MM.1S (cell line): ENCODE data around the gene ADGRV1.
A peak's percentile ranks its signal among the peaks of the same experiment; 100 is the strongest.

Experiments
- DNase-seq: peaks from one replicate; pipeline ENCODE4 v3.0.0-alpha.2; 2015
- H2AFZ ChIP-seq: fragments of 300-600 bp; sonication (generic); 2 replicates; pipeline ENCODE4 v1.6.0; 2016; ENCODE audit warnings: antibody characterized with exemption, low read length
- H3F3A ChIP-seq: fragments of 300-600 bp; sonication (generic); 2 replicates; pipeline ENCODE4 v1.6.1; 2016; ENCODE audit warnings: mild to moderate bottlenecking, antibody characterized with exemption, low read length, moderate library complexity, mixed read lengths; ENCODE audit not compliant: insufficient read depth
- H3K27ac ChIP-seq: fragments of 300-600 bp; sonication (generic); 2 replicates; pipeline ENCODE4 v1.5.1; 2016; ENCODE audit warnings: mild to moderate bottlenecking, low read length
- H3K27me3 ChIP-seq: fragments of 300-600 bp; sonication (generic); replicated peaks from 2 replicates; pipeline ENCODE4 v1.6.0; 2016; ENCODE audit warnings: low read length; ENCODE audit not compliant: insufficient read depth
- H3K36me3 ChIP-seq: fragments of 300-600 bp; sonication (generic); replicated peaks from 2 replicates; pipeline ENCODE4 v1.6.1; 2016; ENCODE audit warnings: mild to moderate bottlenecking, low read length, mixed read lengths; ENCODE audit not compliant: insufficient read depth
- H3K4me1 ChIP-seq: fragments of 300-600 bp; sonication (generic); 2 replicates; pipeline ENCODE4 v1.6.1; 2016; ENCODE audit warnings: low read length, mixed read lengths
- H3K4me2 ChIP-seq: fragments of 300-600 bp; sonication (generic); 2 replicates; pipeline ENCODE4 v1.6.0; 2016; ENCODE audit warnings: low read depth, low read length
- H3K4me3 ChIP-seq: fragments of 300-600 bp; sonication (generic); 2 replicates; pipeline ENCODE4 v1.5.1; 2016; ENCODE audit warnings: low read length, mixed read lengths
- H3K79me2 ChIP-seq: fragments of 300-600 bp; sonication (generic); 2 replicates; pipeline ENCODE4 v1.6.1; 2016; ENCODE audit warnings: mixed run types, low read length, mixed read lengths
- H3K9ac ChIP-seq: fragments of 300-600 bp; sonication (generic); 2 replicates; pipeline ENCODE4 v1.6.1; 2016; ENCODE audit warnings: low read length, mixed read lengths
- H3K9me2 ChIP-seq: fragments of 300-600 bp; sonication (generic); replicated peaks from 2 replicates; pipeline ENCODE4 v1.6.1; 2016; ENCODE audit warnings: mild to moderate bottlenecking, low read length, mixed read lengths; ENCODE audit not compliant: insufficient read depth
- H3K9me3 ChIP-seq: fragments of 300-600 bp; sonication (generic); replicated peaks from 2 replicates; pipeline ENCODE4 v1.6.1; 2016; ENCODE audit warnings: mild to moderate bottlenecking, low read length, mixed read lengths; ENCODE audit not compliant: insufficient read depth
- H4K20me1 ChIP-seq: fragments of 300-600 bp; sonication (generic); 2 replicates; pipeline ENCODE4 v1.6.1; 2016; ENCODE audit warnings: mild to moderate bottlenecking, low read length, moderate library complexity, mixed read lengths; ENCODE audit not compliant: insufficient read depth
- CTCF ChIP-seq: fragments of 300-600 bp; sonication (generic); IDR thresholded peaks from 2 replicates; pipeline ENCODE4 v1.5.1; 2016; ENCODE audit warnings: antibody characterized with exemption, low read length, mixed read lengths
- EZH2 ChIP-seq: fragments of 300-600 bp; sonication (generic); optimal IDR thresholded peaks from 2 replicates; pipeline ENCODE3; 2017; ENCODE audit warnings: low read depth, mild to moderate bottlenecking, antibody characterized with exemption, low read length, mixed read lengths
- EZH2phosphoT487 ChIP-seq: fragments of 300-600 bp; sonication (generic); IDR thresholded peaks from 2 replicates; pipeline ENCODE4 v1.6.1; 2018; ENCODE audit warnings: antibody characterized with exemption, low read length

The ADGRV1 gene

GRCh38 chr5:90940227-90940995 lies 381.8 kb downstream of the ADGRV1 start:
- Histone ChIP-seq H3K9ac (no peak overlapping the region), H3K9me3 (no peaks in the 10 kb centered on the region), H3K4me1 (no peaks in the 10 kb centered on the region), H3F3A (no peaks in the 10 kb centered on the region), H4K20me1 (no peaks in the 10 kb centered on the region), H3K79me2 (no peaks in the 10 kb centered on the region), H3K4me3 (no peak overlapping the region), H3K4me2 (no peak overlapping the region), H3K9me2 (no peaks in the 10 kb centered on the region), H2AFZ (0 out of 2 replicates have a peak overlapping the region, but pooled peaks have one; percentile 8), H3K36me3 (no peaks in the 10 kb centered on the region), H3K27ac (no peak overlapping the region), H3K27me3 (no peaks in the 10 kb centered on the region)
- no peak for TF ChIP-seq CTCF
- no peak for TF ChIP-seq EZH2
- no peak for TF ChIP-seq EZH2phosphoT487
- peak; percentile 58 for DNase-seq

- TF ChIP-seq CTCF, result no peak
- TF ChIP-seq EZH2, result no peak
- TF ChIP-seq EZH2phosphoT487, result no peak
- Histone ChIP-seq H3K9me2 (no peaks in the 10 kb centered on the region), H4K20me1 (no peaks in the 10 kb centered on the region), H3F3A (no peaks in the 10 kb centered on the region), H3K36me3 (no peaks in the 10 kb centered on the region), H3K79me2 (no peaks in the 10 kb centered on the region), H3K9me3 (no peaks in the 10 kb centered on the region), H3K27me3 (no peaks in the 10 kb centered on the region), H3K4me1 (no peaks in the 10 kb centered on the region), H3K4me2 (no peak overlapping the region), H3K4me3 (no peak overlapping the region), H3K9ac (no peak overlapping the region), H3K27ac (no peak overlapping the region), H2AFZ (no peak overlapping the region)
- DNase-seq, result no peak
Measured at GRCh38 chr5:90941002-90941720, 382.6 kb downstream of the ADGRV1 start.

GRCh38 chr5:90944116-90944515 lies 385.5 kb downstream of the ADGRV1 start:
- Histone ChIP-seq H4K20me1 (no peaks in the 10 kb centered on the region), H3K27ac (no peak overlapping the region), H3F3A (no peaks in the 10 kb centered on the region), H3K4me3 (no peak overlapping the region), H3K9me2 (no peaks in the 10 kb centered on the region), H2AFZ (no peak overlapping the region), H3K79me2 (no peaks in the 10 kb centered on the region), H3K9me3 (no peaks in the 10 kb centered on the region), H3K27me3 (no peaks in the 10 kb centered on the region), H3K4me2 (no peak overlapping the region), H3K36me3 (no peaks in the 10 kb centered on the region), H3K4me1 (no peaks in the 10 kb centered on the region), H3K9ac (no peak overlapping the region)
- DNase-seq, result no peak
- TF ChIP-seq EZH2, result no peak
- TF ChIP-seq EZH2phosphoT487, result no peak
- TF ChIP-seq CTCF, result no peak
